Endodermal cell (in vitro differentiated cells): ENCODE results near the gene MMEL1. TPM values are rescaled to one million over a fixed set of nuclear protein-coding genes. Genes with fewer than 3 reads are reported as not detected.

Source experiments
- DNase-seq: peaks from one replicate; pipeline ENCODE4 v3.0.0-alpha.2; 2017
- H3K27ac ChIP-seq: 2 replicates; pipeline ENCODE4 v1.5.1; 2013; ENCODE audit warnings: mild to moderate bottlenecking, low read depth, low read length, moderate library complexity
- H3K27me3 ChIP-seq: 2 replicates; pipeline ENCODE4 v1.6.1; 2013; ENCODE audit warnings: mild to moderate bottlenecking, low read length, moderate library complexity; ENCODE audit not compliant: insufficient read depth, control insufficient read depth, poor library complexity, severe bottlenecking
- H3K36me3 ChIP-seq: 2 replicates; pipeline ENCODE4 v1.7.0; 2013; ENCODE audit warnings: mild to moderate bottlenecking, low read length, moderate library complexity; ENCODE audit not compliant: control insufficient read depth, insufficient read depth
- H3K4me1 ChIP-seq: one replicate; pipeline ENCODE4 v1.7.0; 2013; ENCODE audit warnings: low read length; ENCODE audit not compliant: control insufficient read depth, insufficient read depth
- H3K4me3 ChIP-seq: 2 replicates; pipeline ENCODE4 v1.5.1; 2013; ENCODE audit warnings: mild to moderate bottlenecking, low read length, moderate library complexity
- H3K9ac ChIP-seq: 2 replicates; pipeline ENCODE4 v1.6.1; 2013; ENCODE audit warnings: mild to moderate bottlenecking, low read length, moderate library complexity; ENCODE audit not compliant: poor library complexity, severe bottlenecking; ENCODE audit errors: extremely low read depth
- H3K9me3 ChIP-seq: 2 replicates; pipeline ENCODE4 v1.6.1; 2013; ENCODE audit warnings: mild to moderate bottlenecking, low read length, moderate library complexity; ENCODE audit not compliant: control insufficient read depth
- H3K27ac Mint-ChIP-seq: 2 replicates; pipeline ENCODE4 v1.8.0; 2020; ENCODE audit warnings: mixed read lengths
- H3K27me3 Mint-ChIP-seq: 2 replicates; pipeline ENCODE4 v1.8.0; 2021; ENCODE audit warnings: mild to moderate bottlenecking, mixed read lengths; ENCODE audit not compliant: insufficient read depth
- H3K36me3 Mint-ChIP-seq: 2 replicates; pipeline ENCODE4 v1.8.0; 2020; ENCODE audit warnings: low read depth, mixed read lengths
- H3K4me1 Mint-ChIP-seq: 2 replicates; pipeline ENCODE4 v1.8.0; 2020; ENCODE audit warnings: mixed read lengths
- H3K4me3 Mint-ChIP-seq: 2 replicates; pipeline ENCODE4 v1.8.0; 2020; ENCODE audit warnings: mild to moderate bottlenecking, moderate library complexity, mixed read lengths
- H3K9me3 Mint-ChIP-seq: 2 replicates; pipeline ENCODE4 v1.8.0; 2020; ENCODE audit warnings: mild to moderate bottlenecking, mixed read lengths
- CTCF ChIP-seq: fragments of 200-600 bp; sonication (generic); conservative IDR thresholded peaks from 2 replicates; pipeline ENCODE4 v1.5.0; 2021; ENCODE audit warnings: antibody characterized with exemption, mild to moderate bottlenecking
- WGBS, 2 experiments: methylation state at CpG; one replicate each; pipeline versions ENCODE4 v1.1.5 to v1.1.7; 2013; ENCODE audit warnings: missing lambda C conversion rate in 2 of 2, mixed read lengths in 1 of 2; ENCODE audit not compliant: insufficient coverage in 1 of 2, insufficient read length in 1 of 2; 5-methylcytosine and 5-hydroxymethylcytosine counted together
- total RNA-seq, 2 donors: library from RNA; stranded (reverse); fragmentation: NEBNext Ultra II Directional in 1 of 2; extraction: Animal tissue kit (Norgen Biotek cat#: 25700) in 1 of 2; gene quantifications; 2 replicates in 1 of 2; 3 replicates in 1 of 2; pipeline ENCODE4 v1.2.1, GENCODE V29; 2021

The MMEL1 gene
- total RNA-seq, 2 donors from 2014 or later: 0.42 TPM; not detected in 1

GRCh38 chr1:2602311-2602835 lies 30.4 kb downstream of the MMEL1 start:
- DNase-seq: peak; percentile 35
- Histone ChIP-seq H3K4me3 (no peak overlapping the region), H3K4me1 (no peaks in the 10 kb centered on the region), H3K27me3 (no peaks in the 10 kb centered on the region), H3K27ac (no peak overlapping the region), H3K36me3 (no peaks in the 10 kb centered on the region), H3K9ac (no peak overlapping the region), H3K9me3 (no peaks in the 10 kb centered on the region)
- Mint-ChIP-seq H3K9me3 (peaks cover 7% of the 10 kb centered on the region), H3K4me1 (peaks cover under 1% of the 10 kb centered on the region), H3K4me3 (no peak overlapping the region), H3K36me3 (no peaks in the 10 kb centered on the region), H3K27me3 (peaks cover 2% of the 10 kb centered on the region), H3K27ac (no peak overlapping the region)
- no peak for TF ChIP-seq CTCF
- WGBS, 2 experiments: 83 to 86% methylated on average over 11 to 15 of the region's 15 CpGs

- H3K27me3 ChIP-seq: no peaks in the 10 kb centered on the region
- no peak overlapping the region for H3K4me3 Mint-ChIP-seq
- no peak overlapping the region for H3K27ac ChIP-seq
- peaks cover 7% of the 10 kb centered on the region for H3K9me3 Mint-ChIP-seq
- no peaks in the 10 kb centered on the region for H3K36me3 Mint-ChIP-seq
- H3K4me3 ChIP-seq: no peak overlapping the region
- H3K27me3 Mint-ChIP-seq: peaks cover 2% of the 10 kb centered on the region
- no peak for TF ChIP-seq CTCF
- DNase-seq: peak; percentile 32
- H3K27ac Mint-ChIP-seq: no peak overlapping the region
- WGBS, 2 experiments: 82 to 88% methylated on average over 13 to 18 of the region's 18 CpGs
- H3K9ac ChIP-seq: no peak overlapping the region
- H3K4me1 ChIP-seq: no peaks in the 10 kb centered on the region
- H3K4me1 Mint-ChIP-seq: peaks cover 2% of the 10 kb centered on the region
- no peaks in the 10 kb centered on the region for H3K9me3 ChIP-seq
- H3K36me3 ChIP-seq: no peaks in the 10 kb centered on the region
Observed at GRCh38 chr1:2601721-2602303, 31.0 kb downstream of the MMEL1 start.

GRCh38 chr1:2598329-2598931 lies 34.4 kb downstream of the MMEL1 start:
- no peak overlapping the region for H3K4me3 Mint-ChIP-seq
- peaks cover 7% of the 10 kb centered on the region for H3K9me3 Mint-ChIP-seq
- Histone ChIP-seq H3K27me3 (no peaks in the 10 kb centered on the region), H3K4me1 (no peaks in the 10 kb centered on the region), H3K36me3 (no peaks in the 10 kb centered on the region), H3K9me3 (no peaks in the 10 kb centered on the region), H3K4me3 (no peak overlapping the region), H3K9ac (no peak overlapping the region), H3K27ac (no peak overlapping the region)
- 77 to 100% methylated on average over 1 to 3 of the region's 3 CpGs for WGBS, 2 experiments
- H3K4me1 Mint-ChIP-seq: peaks cover 2% of the 10 kb centered on the region
- peak; percentile 40 for DNase-seq
- H3K27me3 Mint-ChIP-seq: peaks cover 2% of the 10 kb centered on the region
- no peaks in the 10 kb centered on the region for H3K36me3 Mint-ChIP-seq
- no peak overlapping the region for H3K27ac Mint-ChIP-seq
- TF ChIP-seq CTCF: peak; percentile 30
